NT2/D1 (cell line): ENCODE results near the gene PHYKPL.

ENCODE experiments used
- YY1 ChIP-seq: IDR thresholded peaks from 2 replicates; pipeline ENCODE4 v1.6.1; 2011; ENCODE audit not compliant: insufficient read length, insufficient read depth
- ZNF274 ChIP-seq: IDR thresholded peaks from 2 replicates; pipeline ENCODE4 v1.6.1; 2011; ENCODE audit warnings: mild to moderate bottlenecking, low read depth, low read length

DNA sequence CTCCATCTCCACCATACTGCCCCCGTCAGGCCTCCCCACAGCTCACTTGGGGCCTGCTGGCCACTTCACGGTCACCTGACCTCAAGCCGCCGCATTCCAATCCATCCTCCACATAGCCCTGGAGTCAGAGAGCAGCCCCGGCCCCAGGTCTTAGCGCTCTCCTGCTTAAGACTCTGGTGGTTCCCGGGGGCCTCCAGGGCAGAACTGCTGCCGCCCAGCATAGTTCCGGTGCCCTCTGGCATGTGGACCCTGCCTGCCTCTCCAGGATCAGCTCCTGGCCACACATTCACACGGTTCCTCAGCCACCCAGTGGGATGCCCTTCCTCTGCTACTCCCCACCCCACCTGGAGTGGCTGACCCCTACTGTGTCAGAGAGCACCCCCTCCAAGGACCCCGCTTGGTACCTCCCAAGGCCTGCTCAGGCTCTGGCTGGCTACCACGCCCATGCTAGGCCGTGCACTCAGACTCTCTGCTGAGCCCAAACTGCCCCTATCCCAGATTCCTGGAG, 8.7 kb downstream of the PHYKPL start:
- no peak for TF ChIP-seq YY1
- no peak for TF ChIP-seq ZNF274
